ENCODE measurements around the gene PSMF1.

DNA sequence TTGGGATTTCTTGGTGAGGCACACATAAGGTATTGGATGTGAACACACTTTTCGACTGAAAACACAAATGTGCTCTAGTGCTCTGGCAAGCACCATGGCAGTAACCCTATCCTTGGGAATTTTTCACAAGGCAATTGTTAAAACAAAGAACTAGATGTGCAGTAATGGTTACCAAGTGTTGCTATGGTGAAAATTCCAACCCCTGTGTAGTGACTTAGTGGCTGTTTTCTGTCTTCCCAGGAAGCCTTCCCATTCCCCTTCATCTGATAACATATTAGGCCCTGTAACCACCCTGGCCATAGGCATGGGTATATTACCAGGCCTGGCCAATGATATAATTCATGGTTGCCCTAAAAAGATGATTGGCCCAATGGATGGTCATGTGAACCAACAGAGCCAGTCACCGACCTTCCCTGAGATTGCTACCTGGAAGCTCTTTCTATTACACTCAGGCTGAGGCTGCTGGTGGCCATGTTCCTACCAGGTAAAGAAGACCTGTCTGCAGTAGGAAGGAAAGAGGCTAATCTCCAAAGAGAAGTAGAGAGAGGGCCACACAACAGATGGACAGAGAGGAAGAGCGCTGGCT, 89.0 kb downstream of the PSMF1 start:
- TF ChIP-seq, protein P1, sequence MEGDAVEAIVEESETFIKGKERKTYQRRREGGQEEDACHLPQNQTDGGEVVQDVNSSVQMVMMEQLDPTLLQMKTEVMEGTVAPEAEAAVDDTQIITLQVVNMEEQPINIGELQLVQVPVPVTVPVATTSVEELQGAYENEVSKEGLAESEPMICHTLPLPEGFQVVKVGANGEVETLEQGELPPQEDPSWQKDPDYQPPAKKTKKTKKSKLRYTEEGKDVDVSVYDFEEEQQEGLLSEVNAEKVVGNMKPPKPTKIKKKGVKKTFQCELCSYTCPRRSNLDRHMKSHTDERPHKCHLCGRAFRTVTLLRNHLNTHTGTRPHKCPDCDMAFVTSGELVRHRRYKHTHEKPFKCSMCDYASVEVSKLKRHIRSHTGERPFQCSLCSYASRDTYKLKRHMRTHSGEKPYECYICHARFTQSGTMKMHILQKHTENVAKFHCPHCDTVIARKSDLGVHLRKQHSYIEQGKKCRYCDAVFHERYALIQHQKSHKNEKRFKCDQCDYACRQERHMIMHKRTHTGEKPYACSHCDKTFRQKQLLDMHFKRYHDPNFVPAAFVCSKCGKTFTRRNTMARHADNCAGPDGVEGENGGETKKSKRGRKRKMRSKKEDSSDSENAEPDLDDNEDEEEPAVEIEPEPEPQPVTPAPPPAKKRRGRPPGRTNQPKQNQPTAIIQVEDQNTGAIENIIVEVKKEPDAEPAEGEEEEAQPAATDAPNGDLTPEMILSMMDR (CRISPR knock-in tag; IDR thresholded peaks at IDR 0.05): no peak
- TF ChIP-seq ZNF609 (CRISPR knock-in tag; IDR thresholded peaks at IDR 0.05; ENCODE audit: borderline replicate concordance) (no peak), MLX (CRISPR knock-in tag; IDR thresholded peaks at IDR 0.05) (no peak), ZNF589 (CRISPR knock-in tag; conservative IDR thresholded peaks at IDR 0.05) (no peak), ZNF598 (CRISPR knock-in tag; IDR thresholded peaks at IDR 0.05; ENCODE audit: borderline replicate concordance) (no peak), YY1 (IDR thresholded peaks at IDR 0.05; ENCODE audit: insufficient read depth, insufficient replicate concordance, low read depth, low read length) (no peak), REST (IDR thresholded peaks at IDR 0.05; ENCODE audit: borderline replicate concordance in 1 of 2, low read depth in 1 of 2, low read length in 2 of 2) (no peak), SP1 (IDR thresholded peaks at IDR 0.05) (no peak), SP1 (CRISPR knock-in tag; IDR thresholded peaks at IDR 0.05) (no peak)
- TF ChIP-seq, protein P2, sequence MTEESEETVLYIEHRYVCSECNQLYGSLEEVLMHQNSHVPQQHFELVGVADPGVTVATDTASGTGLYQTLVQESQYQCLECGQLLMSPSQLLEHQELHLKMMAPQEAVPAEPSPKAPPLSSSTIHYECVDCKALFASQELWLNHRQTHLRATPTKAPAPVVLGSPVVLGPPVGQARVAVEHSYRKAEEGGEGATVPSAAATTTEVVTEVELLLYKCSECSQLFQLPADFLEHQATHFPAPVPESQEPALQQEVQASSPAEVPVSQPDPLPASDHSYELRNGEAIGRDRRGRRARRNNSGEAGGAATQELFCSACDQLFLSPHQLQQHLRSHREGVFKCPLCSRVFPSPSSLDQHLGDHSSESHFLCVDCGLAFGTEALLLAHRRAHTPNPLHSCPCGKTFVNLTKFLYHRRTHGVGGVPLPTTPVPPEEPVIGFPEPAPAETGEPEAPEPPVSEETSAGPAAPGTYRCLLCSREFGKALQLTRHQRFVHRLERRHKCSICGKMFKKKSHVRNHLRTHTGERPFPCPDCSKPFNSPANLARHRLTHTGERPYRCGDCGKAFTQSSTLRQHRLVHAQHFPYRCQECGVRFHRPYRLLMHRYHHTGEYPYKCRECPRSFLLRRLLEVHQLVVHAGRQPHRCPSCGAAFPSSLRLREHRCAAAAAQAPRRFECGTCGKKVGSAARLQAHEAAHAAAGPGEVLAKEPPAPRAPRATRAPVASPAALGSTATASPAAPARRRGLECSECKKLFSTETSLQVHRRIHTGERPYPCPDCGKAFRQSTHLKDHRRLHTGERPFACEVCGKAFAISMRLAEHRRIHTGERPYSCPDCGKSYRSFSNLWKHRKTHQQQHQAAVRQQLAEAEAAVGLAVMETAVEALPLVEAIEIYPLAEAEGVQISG (CRISPR knock-in tag; IDR thresholded peaks at IDR 0.05): no peak
- TF ChIP-seq, protein P3, sequence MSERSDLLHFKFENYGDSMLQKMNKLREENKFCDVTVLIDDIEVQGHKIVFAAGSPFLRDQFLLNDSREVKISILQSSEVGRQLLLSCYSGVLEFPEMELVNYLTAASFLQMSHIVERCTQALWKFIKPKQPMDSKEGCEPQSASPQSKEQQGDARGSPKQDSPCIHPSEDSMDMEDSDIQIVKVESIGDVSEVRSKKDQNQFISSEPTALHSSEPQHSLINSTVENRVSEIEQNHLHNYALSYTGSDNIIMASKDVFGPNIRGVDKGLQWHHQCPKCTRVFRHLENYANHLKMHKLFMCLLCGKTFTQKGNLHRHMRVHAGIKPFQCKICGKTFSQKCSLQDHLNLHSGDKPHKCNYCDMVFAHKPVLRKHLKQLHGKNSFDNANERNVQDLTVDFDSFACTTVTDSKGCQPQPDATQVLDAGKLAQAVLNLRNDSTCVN (CRISPR knock-in tag; IDR thresholded peaks at IDR 0.05; ENCODE audit: borderline replicate concordance): no peak
